Muscle layer of colon (tissue), 2 donors: ENCODE results near the gene CXorf49.
"Not testable (repeated sequence)": the region's sequence is repeated elsewhere in the genome, so short reads cannot be mapped to it uniquely, and the experiment has no call there.

Experiments used
- H3K27ac ChIP-seq: one replicate; pipeline ENCODE4 v1.7.0; 2013; ENCODE audit warnings: low read depth, mild to moderate bottlenecking, low read length, moderate library complexity
- H3K27me3 ChIP-seq, 2 donors: one replicate each; pipeline ENCODE4 v1.7.0; 2013; ENCODE audit warnings: low read length in 2 of 2, mild to moderate bottlenecking in 2 of 2; ENCODE audit not compliant: insufficient read depth in 2 of 2, control insufficient read depth in 1 of 2
- H3K36me3 ChIP-seq: one replicate; pipeline ENCODE4 v1.7.0; 2013; ENCODE audit warnings: mild to moderate bottlenecking, low read length; ENCODE audit not compliant: insufficient read depth
- H3K4me1 ChIP-seq: one replicate; pipeline ENCODE4 v1.7.0; 2013; ENCODE audit warnings: mild to moderate bottlenecking, low read length; ENCODE audit not compliant: insufficient read depth
- H3K4me3 ChIP-seq, 2 donors: one replicate each; pipeline ENCODE4 v1.7.0; 2013; ENCODE audit warnings: low read length in 2 of 2, low read depth in 1 of 2, mild to moderate bottlenecking in 1 of 2, moderate library complexity in 1 of 2
- H3K9ac ChIP-seq: one replicate; pipeline ENCODE4 v1.7.0; 2013; ENCODE audit warnings: low read length
- H3K9me3 ChIP-seq: one replicate; pipeline ENCODE4 v1.7.0; 2013; ENCODE audit warnings: mild to moderate bottlenecking, low read length
- donor health status: abdominal sarcoma.
- donor health status: Adenocarcinoma of cecum.

The CXorf49 gene

GRCh38 chrX:71718185-71718584 lies at the start of gene CXorf49:
CXorf49 (minus strand) TSS chrX:71718285; CDS start chrX:71718151, 134 bp downstream.
- H3K27ac ChIP-seq, H3K9ac ChIP-seq, H3K36me3 ChIP-seq, H3K27me3 ChIP-seq, H3K4me3 ChIP-seq, H3K9me3 ChIP-seq, H3K4me1 ChIP-seq: not testable (repeated sequence)

- H3K27me3 ChIP-seq, H3K9me3 ChIP-seq, H3K27ac ChIP-seq, H3K4me1 ChIP-seq, H3K9ac ChIP-seq, H3K36me3 ChIP-seq, H3K4me3 ChIP-seq: not testable (repeated sequence)
Measured at GRCh38 chrX:71767134-71767533, 49.0 kb upstream of the CXorf49 start.

- not testable (repeated sequence) for H3K9me3 ChIP-seq, H3K36me3 ChIP-seq, H3K27me3 ChIP-seq, H3K4me1 ChIP-seq, H3K4me3 ChIP-seq, H3K9ac ChIP-seq, H3K27ac ChIP-seq
Measured at GRCh38 chrX:71765613-71766012, 47.5 kb upstream of the CXorf49 start.

- H3K4me1 ChIP-seq, H3K4me3 ChIP-seq, H3K27ac ChIP-seq, H3K9ac ChIP-seq, H3K27me3 ChIP-seq, H3K9me3 ChIP-seq, H3K36me3 ChIP-seq: not testable (repeated sequence)
Measured at GRCh38 chrX:71764832-71765231, 46.7 kb upstream of the CXorf49 start.

- not testable (repeated sequence) for H3K4me3 ChIP-seq, H3K36me3 ChIP-seq, H3K9me3 ChIP-seq, H3K4me1 ChIP-seq, H3K9ac ChIP-seq, H3K27ac ChIP-seq, H3K27me3 ChIP-seq
Measured at GRCh38 chrX:71763049-71763448, 45.0 kb upstream of the CXorf49 start, which contains the start of gene CXorf49B. CXorf49B (plus strand) TSS chrX:71763349; CDS start chrX:71763424, 75 bp downstream.

- not testable (repeated sequence) for H3K36me3 ChIP-seq
Measured at GRCh38 chrX:71760688-71761281, 42.7 kb upstream of the CXorf49 start.

GRCh38 chrX:71720289-71720886 lies 2.3 kb upstream of the CXorf49 start:
- H3K9ac ChIP-seq, H3K4me1 ChIP-seq, H3K4me3 ChIP-seq, H3K27me3 ChIP-seq, H3K27ac ChIP-seq, H3K9me3 ChIP-seq, H3K36me3 ChIP-seq: not testable (repeated sequence)

More at GRCh38 chrX:71760688-71761281, 42.7 kb upstream of the CXorf49 start:
- H3K9ac ChIP-seq, H3K27ac ChIP-seq, H3K9me3 ChIP-seq, H3K27me3 ChIP-seq, H3K4me1 ChIP-seq, H3K4me3 ChIP-seq: not testable (repeated sequence)

GRCh38 chrX:71719195-71719594 lies 1.1 kb upstream of the CXorf49 start:
- not testable (repeated sequence) for H3K27me3 ChIP-seq, H3K9me3 ChIP-seq, H3K36me3 ChIP-seq, H3K4me1 ChIP-seq, H3K4me3 ChIP-seq, H3K27ac ChIP-seq, H3K9ac ChIP-seq

GRCh38 chrX:71716323-71716722 lies 1.8 kb downstream of the CXorf49 start:
- not testable (repeated sequence) for H3K36me3 ChIP-seq, H3K4me1 ChIP-seq, H3K9ac ChIP-seq, H3K9me3 ChIP-seq, H3K4me3 ChIP-seq, H3K27ac ChIP-seq, H3K27me3 ChIP-seq

GRCh38 chrX:71715551-71715950 lies 2.5 kb downstream of the CXorf49 start:
- not testable (repeated sequence) for H3K9ac ChIP-seq, H3K27ac ChIP-seq, H3K4me3 ChIP-seq

GRCh38 chrX:71714064-71714463 lies 4.0 kb downstream of the CXorf49 start:
- not testable (repeated sequence) for H3K4me1 ChIP-seq, H3K4me3 ChIP-seq, H3K27ac ChIP-seq, H3K27me3 ChIP-seq, H3K9ac ChIP-seq, H3K36me3 ChIP-seq, H3K9me3 ChIP-seq

More at GRCh38 chrX:71715551-71715950, 2.5 kb downstream of the CXorf49 start:
- H3K36me3 ChIP-seq, H3K27me3 ChIP-seq, H3K9me3 ChIP-seq, H3K4me1 ChIP-seq: not testable (repeated sequence)

- H3K9ac ChIP-seq, H3K4me3 ChIP-seq, H3K27ac ChIP-seq, H3K36me3 ChIP-seq, H3K9me3 ChIP-seq, H3K27me3 ChIP-seq, H3K4me1 ChIP-seq: not testable (repeated sequence)
Measured at GRCh38 chrX:71702853-71703252, 15.2 kb downstream of the CXorf49 start.
